Raji (cell line): ENCODE measurements around the gene SOST.

Source experiments
- POLR2A ChIP-seq: IDR thresholded peaks from 2 replicates; pipeline ENCODE4 v1.6.1; 2011; ENCODE audit warnings: low read depth, low read length, control low read depth; ENCODE audit not compliant: insufficient read depth

Gene SOST

GRCh38 chr17:43758497-43759174, at the start of gene SOST:
SOST (minus strand) TSS chr17:43758791; CDS start chr17:43758741, 50 bp downstream.
- TF ChIP-seq POLR2A: no peak

GRCh38 chr17:43808076-43808475, 49.5 kb upstream of the SOST start:
- no peak for TF ChIP-seq POLR2A

GRCh38 chr17:43805117-43805516, 46.5 kb upstream of the SOST start:
- TF ChIP-seq POLR2A: no peak

GRCh38 chr17:43803758-43804157, 45.2 kb upstream of the SOST start:
- no peak for TF ChIP-seq POLR2A

- no peak for TF ChIP-seq POLR2A
These were observed 43.3 kb upstream of the SOST start for GRCh38 chr17:43801844-43802243.

- no peak for TF ChIP-seq POLR2A
These were observed 42.1 kb upstream of the SOST start for GRCh38 chr17:43800736-43801135.

- TF ChIP-seq POLR2A: no peak
These were observed 40.5 kb upstream of the SOST start for GRCh38 chr17:43799047-43799446.

- no peak for TF ChIP-seq POLR2A
These were observed 33.0 kb upstream of the SOST start for GRCh38 chr17:43791589-43791988.

DNA sequence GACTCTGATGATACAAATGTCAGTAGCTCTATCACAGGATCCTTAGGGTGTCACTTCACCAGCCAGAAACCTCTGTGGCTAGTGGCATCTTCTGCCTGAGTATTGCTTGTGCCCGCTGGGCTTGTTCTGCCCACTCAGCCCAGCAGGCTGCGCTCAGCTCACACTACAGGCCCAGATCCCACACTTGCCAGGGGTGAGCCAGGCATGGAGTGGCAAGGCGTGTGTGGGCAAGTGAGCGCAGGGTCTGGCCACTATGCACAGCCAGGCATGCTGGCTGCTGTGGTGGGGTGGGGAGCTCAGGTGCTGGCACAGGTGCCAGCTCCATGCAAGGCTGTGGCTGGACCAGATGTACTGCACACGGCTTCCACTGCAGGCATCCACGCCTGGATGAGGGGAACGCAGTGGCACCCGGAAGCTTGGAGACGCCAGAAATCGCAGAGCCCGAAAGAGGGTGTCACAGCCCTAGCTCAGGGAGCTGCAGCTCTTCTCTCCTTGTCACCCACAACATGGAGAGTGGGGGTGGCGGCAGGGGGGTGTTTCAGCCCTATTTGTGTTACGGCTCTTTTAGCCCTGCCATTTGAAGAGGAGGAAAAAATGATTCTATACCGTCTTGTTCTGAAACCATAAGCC, 31.8 kb upstream of the SOST start:
- no peak for TF ChIP-seq POLR2A

DNA sequence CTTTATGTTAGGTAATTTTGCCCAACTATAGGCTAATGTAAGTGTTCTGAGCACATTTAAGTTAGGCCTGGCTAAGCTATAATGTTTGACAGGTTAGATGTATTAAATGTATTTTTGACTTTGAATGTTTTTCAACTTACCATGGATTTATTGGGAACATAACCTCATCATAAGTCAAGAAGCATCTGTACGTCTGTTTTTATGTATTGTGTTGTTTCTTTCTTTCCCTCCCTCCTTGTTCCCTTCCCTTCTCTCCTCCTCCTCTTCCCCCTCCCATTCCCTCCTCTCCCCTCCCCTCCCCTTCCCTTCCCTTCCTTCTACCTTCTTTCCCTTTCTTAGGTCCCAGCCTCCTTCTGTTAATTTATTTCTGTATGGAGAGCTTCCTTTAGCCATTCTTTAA, 30.9 kb upstream of the SOST start:
- no peak for TF ChIP-seq POLR2A

- TF ChIP-seq POLR2A: no peak
These were observed 29.9 kb upstream of the SOST start for GRCh38 chr17:43788540-43788939.

GRCh38 chr17:43787728-43788127, 29.1 kb upstream of the SOST start:
- TF ChIP-seq POLR2A: no peak

DNA sequence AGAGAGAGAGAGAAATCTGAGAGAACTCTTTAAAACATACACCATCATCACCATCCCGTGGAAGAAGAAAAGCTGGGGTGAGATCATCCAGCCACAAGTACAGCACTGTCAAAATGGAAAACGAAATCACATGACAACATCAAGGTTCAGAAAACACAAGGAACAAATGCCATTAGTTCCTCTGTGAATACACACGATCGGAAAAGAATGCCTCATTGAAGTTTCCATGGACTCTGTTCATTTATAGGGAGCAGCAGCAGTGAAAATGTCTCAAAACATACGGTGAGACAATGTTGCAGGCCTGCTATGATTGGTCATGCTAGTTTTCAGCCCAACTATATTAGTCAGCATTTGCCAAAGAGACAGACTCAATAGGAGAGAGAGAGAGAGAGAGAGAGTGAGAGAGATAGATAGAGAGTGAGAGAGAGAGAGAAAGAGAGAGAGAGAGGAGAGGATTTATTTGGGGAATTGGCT, 26.1 kb upstream of the SOST start:
- no peak for TF ChIP-seq POLR2A

DNA sequence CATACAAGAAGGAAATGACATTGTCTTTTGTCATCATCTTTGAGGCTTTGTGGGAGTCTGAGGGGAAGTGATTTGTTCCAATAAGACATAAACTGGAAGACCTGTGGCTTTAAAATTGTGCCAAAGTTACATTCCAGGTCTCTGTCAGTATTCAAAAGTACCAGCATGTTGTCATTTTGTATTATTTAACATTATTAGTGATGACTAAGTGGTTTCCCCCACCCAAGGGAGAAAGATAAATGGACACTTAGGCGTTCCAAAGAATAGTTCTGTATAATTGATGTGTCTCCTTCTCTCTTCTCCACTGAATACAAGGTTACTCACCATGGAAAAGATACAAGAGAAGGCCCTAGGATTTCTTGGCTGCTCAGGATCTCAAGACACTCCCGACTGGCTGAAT, 25.5 kb upstream of the SOST start:
- TF ChIP-seq POLR2A: no peak

DNA sequence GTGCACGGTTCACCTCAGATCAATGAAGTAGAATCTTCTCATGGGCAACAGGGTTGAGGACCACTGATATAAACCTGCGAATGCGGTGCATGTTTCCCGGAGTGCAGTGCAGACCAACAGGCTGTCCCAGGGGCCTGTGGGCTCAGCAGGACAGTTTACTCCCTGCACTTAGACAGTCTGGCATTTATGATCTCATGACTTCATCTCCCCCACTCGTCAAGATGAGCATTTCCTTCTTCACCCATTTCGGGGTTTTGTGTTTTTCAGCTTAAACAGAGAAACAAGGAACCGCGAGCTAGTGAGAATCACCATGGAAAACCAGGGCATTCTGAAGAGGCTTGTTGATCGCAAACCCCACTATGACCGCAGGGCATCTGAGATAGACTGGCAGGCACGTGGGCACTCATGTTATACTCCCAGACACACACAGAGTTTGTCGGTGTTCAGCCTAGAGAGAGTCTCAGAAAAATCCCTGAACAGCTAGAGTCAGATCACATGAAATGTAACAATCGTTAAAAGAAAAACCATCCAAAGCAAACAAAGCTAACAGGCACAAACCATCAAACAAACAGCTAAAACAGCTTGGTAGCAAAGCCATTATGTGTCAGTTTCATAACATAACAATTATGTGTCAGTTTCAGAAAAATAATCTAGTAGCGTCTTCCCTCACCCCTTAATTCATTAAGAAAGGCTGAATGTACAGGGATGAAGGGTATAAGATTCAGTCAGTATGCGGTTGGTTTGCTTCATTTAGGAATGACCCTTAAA, 24.5 kb upstream of the SOST start:
- no peak for TF ChIP-seq POLR2A

DNA sequence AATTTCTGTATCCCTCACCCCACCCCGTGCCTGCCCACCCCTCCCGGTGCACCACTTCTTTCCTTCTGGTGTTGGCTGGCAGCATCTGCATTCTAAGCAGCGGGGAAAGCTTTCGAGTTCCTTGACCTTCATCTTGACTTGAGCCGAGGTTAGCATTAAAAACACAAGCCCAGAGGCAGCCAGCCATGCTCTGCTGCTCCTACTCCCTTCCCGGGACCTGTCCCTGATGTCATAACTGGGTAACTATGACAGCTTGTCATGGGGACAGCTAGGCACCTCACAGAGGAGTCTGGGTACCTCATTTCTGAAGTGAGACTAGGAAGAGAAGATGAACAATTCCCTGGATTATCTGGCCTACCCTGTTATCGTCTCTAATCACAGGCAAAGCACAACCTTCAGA, 21.5 kb upstream of the SOST start, which contains the start of gene CFAP97D1:
TSS of gene CFAP97D1 (plus strand) at position 301 of the 400 bp plus-strand sequence. CDS start at position 329, 28 bp downstream.
- TF ChIP-seq POLR2A: no peak
